Smooth muscle cell (in vitro differentiated cells): ENCODE results near the gene SAMD14. TPM values are rescaled to one million over a fixed set of nuclear protein-coding genes. Genes with fewer than 3 reads are reported as not detected.

Experiments used
- DNase-seq: peaks from one replicate; lab custom pipeline; 2025; ENCODE audit not compliant: unreplicated experiment; lab: John Stamatoyannopoulos, UW
- H2AFZ ChIP-seq: fragments of 200-600 bp; sonication (generic); 2 replicates; pipeline ENCODE4 v1.6.0; 2016; ENCODE audit warnings: antibody characterized with exemption, low read depth, mild to moderate bottlenecking
- H3F3A ChIP-seq: fragments of 200-600 bp; sonication (generic); 2 replicates; pipeline ENCODE4 v1.6.0; 2017; ENCODE audit warnings: antibody characterized with exemption, low read depth
- H3K27ac ChIP-seq: fragments of 200-600 bp; sonication (generic); 2 replicates; pipeline ENCODE4 v1.5.1; 2016; ENCODE audit warnings: low read depth, mild to moderate bottlenecking
- H3K27me3 ChIP-seq: fragments of 200-600 bp; sonication (generic); 2 replicates; pipeline ENCODE4 v1.6.1; 2016; ENCODE audit warnings: low read depth, mild to moderate bottlenecking
- H3K36me3 ChIP-seq: fragments of 200-600 bp; sonication (generic); 2 replicates; pipeline ENCODE4 v1.5.1; 2016; ENCODE audit warnings: low read depth
- H3K4me1 ChIP-seq: fragments of 200-600 bp; sonication (generic); 2 replicates; pipeline ENCODE4 v1.5.1; 2016; ENCODE audit warnings: low read depth
- H3K4me2 ChIP-seq: fragments of 200-600 bp; sonication (generic); 2 replicates; pipeline ENCODE4 v1.6.0; 2016; ENCODE audit warnings: mild to moderate bottlenecking
- H3K4me3 ChIP-seq: fragments of 200-600 bp; sonication (generic); 2 replicates; pipeline ENCODE4 v1.5.1; 2016; ENCODE audit warnings: mild to moderate bottlenecking
- H3K79me2 ChIP-seq: fragments of 200-600 bp; sonication (generic); 2 replicates; pipeline ENCODE4 v1.6.0; 2016; ENCODE audit warnings: low read depth, mild to moderate bottlenecking
- H3K9ac ChIP-seq: fragments of 200-600 bp; sonication (generic); 2 replicates; pipeline ENCODE4 v1.6.0; 2016; ENCODE audit warnings: low read depth
- H3K9me3 ChIP-seq: fragments of 200-600 bp; sonication (generic); replicated peaks from 2 replicates; pipeline ENCODE4 v1.5.1; 2016; ENCODE audit warnings: low read depth
- H4K20me1 ChIP-seq: fragments of 200-600 bp; sonication (generic); 2 replicates; pipeline ENCODE4 v1.6.0; 2016; ENCODE audit warnings: low read depth
- CTCF ChIP-seq: fragments of 200-600 bp; sonication (generic); IDR thresholded peaks from 2 replicates; pipeline ENCODE4 v1.5.1; 2017; ENCODE audit warnings: borderline replicate concordance, mild to moderate bottlenecking, antibody characterized with exemption; ENCODE audit not compliant: insufficient read depth, poor library complexity, severe bottlenecking
- WGBS: methylation state at CpG from one replicate; pipeline ENCODE4 v1.1.7; 2016; ENCODE audit warnings: low lambda C conversion rate; 5-methylcytosine and 5-hydroxymethylcytosine counted together
- polyA plus RNA-seq: library from polyadenylated mRNA; unstranded; fragments of >200 nt; fragmentation: Nextera tagmentation; extraction: Ambion mirVana; gene quantifications from 2 replicates; pipeline ENCODE4 v1.2.1, GENCODE V29; 2016
- total RNA-seq: library from RNA; depleted of rRNA; stranded (reverse); fragments of >200 nt; gene quantifications from 2 replicates; pipeline ENCODE4 v1.2.3, GENCODE V29; 2014

Gene SAMD14
- total and polyA plus RNA-seq, 2 experiments from 2014 or later: 13.7 to 39.1 TPM

- Histone ChIP-seq H3K36me3 (no peaks in the 10 kb centered on the region), H4K20me1 (no peaks in the 10 kb centered on the region), H3K9me3 (no peaks in the 10 kb centered on the region), H3K4me1 (no peaks in the 10 kb centered on the region), H3K9ac (no peak overlapping the region), H3K4me2 (no peak overlapping the region), H3K4me3 (no peak overlapping the region), H3K27ac (no peak overlapping the region), H3K79me2 (no peaks in the 10 kb centered on the region), H2AFZ (no peak overlapping the region), H3K27me3 (no peaks in the 10 kb centered on the region), H3F3A (no peaks in the 10 kb centered on the region)
- WGBS: 95% methylated on average over 4 of the region's 4 CpGs
- DNase-seq: no peak
- TF ChIP-seq CTCF: no peak
These were observed 51.5 kb downstream of the SAMD14 start for GRCh38 chr17:50078430-50078829.

- no peak for DNase-seq
These were observed 53.2 kb downstream of the SAMD14 start for GRCh38 chr17:50076591-50077235.

GRCh38 chr17:50076221-50076590, 53.8 kb downstream of the SAMD14 start:
- no peak overlapping the region for H3K9ac ChIP-seq
- H3K27me3 ChIP-seq: no peaks in the 10 kb centered on the region
- WGBS: 94% methylated on average over 16 of the region's 16 CpGs
- no peaks in the 10 kb centered on the region for H4K20me1 ChIP-seq
- DNase-seq: no peak
- peaks cover 2% of the 10 kb centered on the region for H3K36me3 ChIP-seq
- no peak overlapping the region for H3K27ac ChIP-seq
- no peaks in the 10 kb centered on the region for H3K9me3 ChIP-seq
- TF ChIP-seq CTCF: no peak
- no peaks in the 10 kb centered on the region for H3F3A ChIP-seq
- no peaks in the 10 kb centered on the region for H3K79me2 ChIP-seq
- H2AFZ ChIP-seq: no peak overlapping the region
- no peaks in the 10 kb centered on the region for H3K4me1 ChIP-seq
- no peak overlapping the region for H3K4me2 ChIP-seq
- H3K4me3 ChIP-seq: no peak overlapping the region

More at GRCh38 chr17:50076591-50077235, 53.2 kb downstream of the SAMD14 start:
- Histone ChIP-seq H3K36me3 (no peaks in the 10 kb centered on the region), H3K27me3 (no peaks in the 10 kb centered on the region), H3K4me2 (no peak overlapping the region), H3K9me3 (no peaks in the 10 kb centered on the region), H3K79me2 (no peaks in the 10 kb centered on the region), H3K4me3 (no peak overlapping the region), H3K4me1 (no peaks in the 10 kb centered on the region), H3K27ac (no peak overlapping the region), H4K20me1 (no peaks in the 10 kb centered on the region), H3K9ac (no peak overlapping the region), H2AFZ (no peak overlapping the region), H3F3A (no peaks in the 10 kb centered on the region)
- 86% methylated on average over 36 of the region's 39 CpGs for WGBS
- no peak for TF ChIP-seq CTCF

GRCh38 chr17:50075446-50076032, 54.4 kb downstream of the SAMD14 start:
- DNase-seq: no peak
- H3K4me2 ChIP-seq: no peak overlapping the region
- no peaks in the 10 kb centered on the region for H4K20me1 ChIP-seq
- no peaks in the 10 kb centered on the region for H3K79me2 ChIP-seq
- H3K4me1 ChIP-seq: no peaks in the 10 kb centered on the region
- H3K9me3 ChIP-seq: no peaks in the 10 kb centered on the region
- no peak for TF ChIP-seq CTCF
- no peaks in the 10 kb centered on the region for H3K27me3 ChIP-seq
- no peaks in the 10 kb centered on the region for H3F3A ChIP-seq
- peaks cover 5% of the 10 kb centered on the region for H3K36me3 ChIP-seq
- no peak overlapping the region for H3K27ac ChIP-seq
- 98% methylated on average over 16 of the region's 16 CpGs for WGBS
- H3K9ac ChIP-seq: no peak overlapping the region
- H2AFZ ChIP-seq: no peak overlapping the region
- no peak overlapping the region for H3K4me3 ChIP-seq
